WI38 (cell line): ENCODE results near the gene UBE2Q1.

ENCODE experiments used
- H3K4me3 ChIP-seq: 2 replicates; pipeline ENCODE4 v1.5.1; 2011; ENCODE audit warnings: low read depth, mild to moderate bottlenecking, control low read depth, low read length
- TF ChIP-seq, protein P1 (sequence below): IDR thresholded peaks from 2 replicates; pipeline ENCODE4 v1.5.1; 2012; ENCODE audit warnings: low read depth, mild to moderate bottlenecking, control low read depth, low read length

UBE2Q1 gene

DNA sequence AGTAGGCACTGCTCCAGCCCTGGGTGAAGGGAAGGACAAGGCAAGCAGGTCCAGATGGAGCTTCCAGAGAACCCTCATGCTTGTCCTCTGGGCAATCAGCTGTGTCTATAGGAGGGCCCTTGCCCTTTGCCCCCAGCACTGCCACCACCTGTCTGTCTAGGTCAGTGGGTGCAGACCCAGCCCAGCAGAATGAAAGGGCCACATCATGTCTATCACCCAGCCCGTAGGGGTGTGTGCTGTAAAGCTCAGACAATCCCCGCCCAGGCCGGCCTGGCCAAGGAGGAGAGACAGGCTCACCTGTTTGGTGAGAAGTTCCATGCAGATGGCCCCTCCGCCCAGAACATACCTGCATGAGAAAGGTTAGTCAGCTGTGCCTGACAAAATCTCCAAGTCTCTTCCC is 7.0 kb downstream of the UBE2Q1 start:
- TF ChIP-seq, protein P1, sequence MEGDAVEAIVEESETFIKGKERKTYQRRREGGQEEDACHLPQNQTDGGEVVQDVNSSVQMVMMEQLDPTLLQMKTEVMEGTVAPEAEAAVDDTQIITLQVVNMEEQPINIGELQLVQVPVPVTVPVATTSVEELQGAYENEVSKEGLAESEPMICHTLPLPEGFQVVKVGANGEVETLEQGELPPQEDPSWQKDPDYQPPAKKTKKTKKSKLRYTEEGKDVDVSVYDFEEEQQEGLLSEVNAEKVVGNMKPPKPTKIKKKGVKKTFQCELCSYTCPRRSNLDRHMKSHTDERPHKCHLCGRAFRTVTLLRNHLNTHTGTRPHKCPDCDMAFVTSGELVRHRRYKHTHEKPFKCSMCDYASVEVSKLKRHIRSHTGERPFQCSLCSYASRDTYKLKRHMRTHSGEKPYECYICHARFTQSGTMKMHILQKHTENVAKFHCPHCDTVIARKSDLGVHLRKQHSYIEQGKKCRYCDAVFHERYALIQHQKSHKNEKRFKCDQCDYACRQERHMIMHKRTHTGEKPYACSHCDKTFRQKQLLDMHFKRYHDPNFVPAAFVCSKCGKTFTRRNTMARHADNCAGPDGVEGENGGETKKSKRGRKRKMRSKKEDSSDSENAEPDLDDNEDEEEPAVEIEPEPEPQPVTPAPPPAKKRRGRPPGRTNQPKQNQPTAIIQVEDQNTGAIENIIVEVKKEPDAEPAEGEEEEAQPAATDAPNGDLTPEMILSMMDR, result no peak

DNA sequence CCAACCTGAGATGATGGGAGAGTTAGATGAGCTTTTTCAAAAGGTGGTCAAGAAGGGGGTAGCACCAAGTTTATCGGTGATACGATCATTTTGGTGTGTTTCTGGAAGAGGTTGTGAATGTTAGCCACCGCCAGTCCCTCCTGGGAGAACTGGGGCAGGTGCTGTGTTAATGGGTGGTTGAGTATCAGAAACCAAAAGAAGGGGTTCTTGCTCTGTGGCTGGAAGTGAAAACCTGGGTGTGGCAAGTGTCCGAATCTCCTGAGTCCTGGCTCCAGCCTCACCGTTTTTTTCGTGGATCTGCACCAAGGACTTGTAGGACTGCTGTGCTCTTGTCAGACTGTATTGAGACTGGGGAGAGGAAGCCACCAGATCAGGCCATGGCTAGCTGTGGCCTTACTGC is 7.8 kb downstream of the UBE2Q1 start:
- TF ChIP-seq, protein P1, result no peak
- H3K4me3 ChIP-seq, result no peak overlapping the region

More for the DNA sequence above, 7.0 kb downstream of the UBE2Q1 start:
- no peak overlapping the region for H3K4me3 ChIP-seq

DNA sequence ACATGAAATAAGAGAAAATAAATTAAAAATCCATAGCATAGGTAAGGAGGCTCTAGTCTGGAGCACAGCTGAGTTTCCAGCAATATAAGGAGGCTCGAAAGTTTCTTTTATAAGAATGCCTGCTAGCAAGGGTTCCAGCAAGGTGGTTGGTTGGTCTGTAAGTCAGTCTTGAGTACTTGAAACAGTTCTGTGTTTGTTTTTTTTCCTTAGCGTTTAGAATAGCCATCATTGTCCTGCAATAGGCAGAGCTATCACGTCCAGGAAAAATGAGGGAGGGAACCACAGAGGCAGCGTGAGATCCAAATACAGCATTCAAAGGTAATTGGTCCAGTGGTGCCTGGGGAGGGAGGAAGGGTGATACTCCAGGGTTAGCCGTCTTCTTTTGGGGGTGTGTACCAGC is 8.4 kb downstream of the UBE2Q1 start:
- TF ChIP-seq, protein P1, result no peak
- H3K4me3 ChIP-seq, result no peak overlapping the region

DNA sequence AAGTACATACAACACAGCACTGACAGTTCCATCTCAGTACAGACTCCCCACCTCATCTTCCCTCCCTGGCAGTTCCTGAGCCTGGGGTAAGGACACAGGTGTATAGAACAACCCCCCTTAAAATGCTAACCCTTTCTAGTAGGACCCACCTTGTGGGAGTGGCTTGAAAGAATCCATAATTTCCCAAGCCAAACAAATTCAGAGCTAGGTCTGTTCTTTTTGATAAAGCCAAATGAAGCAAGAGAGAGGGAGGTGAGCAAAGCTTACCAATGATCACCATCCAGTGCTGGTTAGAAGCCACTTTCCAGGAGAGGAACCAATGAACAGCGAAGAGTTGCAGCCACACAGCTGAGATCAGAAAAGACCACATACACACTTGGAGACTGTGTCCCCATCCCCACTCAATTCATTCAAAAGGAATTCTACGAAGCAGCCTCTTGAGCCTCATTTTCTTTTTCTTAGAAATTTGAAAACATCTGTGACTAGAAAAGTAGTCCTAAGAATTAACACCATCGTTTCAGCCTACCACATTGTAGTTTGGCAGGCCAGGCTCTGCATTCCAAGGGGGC is 9.2 kb downstream of the UBE2Q1 start:
- H3K4me3 ChIP-seq, result no peak overlapping the region

DNA sequence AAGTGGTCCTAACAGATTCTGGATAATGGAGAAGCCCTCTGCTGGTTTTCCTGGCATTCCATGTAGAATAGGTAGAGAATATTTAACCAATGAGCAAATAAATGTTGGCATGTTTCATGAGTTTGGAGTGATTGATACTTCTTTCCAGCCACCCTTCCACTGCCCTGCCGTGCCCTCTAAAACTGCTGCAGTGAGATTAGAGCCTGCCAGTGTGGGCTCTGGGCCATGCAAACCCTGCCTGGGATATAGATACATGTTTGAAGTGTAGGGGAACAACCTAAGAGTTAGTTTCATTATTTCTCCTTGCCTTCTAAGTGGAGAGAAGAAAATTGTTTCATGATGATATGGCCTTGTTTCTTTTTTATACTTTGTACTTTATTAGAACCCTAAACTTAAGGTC is 10.4 kb downstream of the UBE2Q1 start:
- TF ChIP-seq, protein P1, result no peak

More for the DNA sequence above, 9.2 kb downstream of the UBE2Q1 start:
- TF ChIP-seq, protein P1, result no peak

DNA sequence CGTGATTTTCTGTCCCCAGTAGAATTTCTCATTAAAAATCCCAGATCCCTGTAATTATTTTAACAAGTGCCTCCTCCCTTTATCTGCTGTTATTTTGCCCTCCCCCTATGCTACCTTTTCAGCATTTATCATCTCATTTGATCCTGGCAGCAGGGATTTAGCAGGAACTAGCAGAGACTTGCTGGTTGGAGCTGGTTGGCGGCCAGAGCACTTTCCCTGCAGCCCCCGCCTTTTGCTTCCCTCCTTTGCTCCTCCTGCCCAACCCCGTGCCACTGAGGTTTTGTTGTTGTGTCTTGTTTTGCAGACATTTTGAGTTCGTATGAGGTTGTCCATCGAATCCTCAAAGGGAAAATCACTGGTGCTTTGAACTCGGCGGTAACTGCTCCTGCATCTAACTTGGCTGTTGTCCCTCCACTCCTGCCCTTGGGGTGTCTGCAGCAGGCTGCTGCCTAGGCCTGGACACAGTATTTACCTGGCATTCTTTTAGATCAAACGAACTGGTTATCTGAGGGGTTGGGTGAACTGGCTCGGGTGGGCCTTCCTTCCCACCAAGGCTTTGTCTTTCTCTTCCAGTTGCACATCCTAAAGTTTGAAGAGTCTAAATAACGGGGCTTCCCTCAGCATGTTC is 11.2 kb downstream of the UBE2Q1 start:
- no peak overlapping the region for H3K4me3 ChIP-seq
- TF ChIP-seq, protein P1, result no peak

More for the DNA sequence above, 10.4 kb downstream of the UBE2Q1 start:
- H3K4me3 ChIP-seq, result no peak overlapping the region

DNA sequence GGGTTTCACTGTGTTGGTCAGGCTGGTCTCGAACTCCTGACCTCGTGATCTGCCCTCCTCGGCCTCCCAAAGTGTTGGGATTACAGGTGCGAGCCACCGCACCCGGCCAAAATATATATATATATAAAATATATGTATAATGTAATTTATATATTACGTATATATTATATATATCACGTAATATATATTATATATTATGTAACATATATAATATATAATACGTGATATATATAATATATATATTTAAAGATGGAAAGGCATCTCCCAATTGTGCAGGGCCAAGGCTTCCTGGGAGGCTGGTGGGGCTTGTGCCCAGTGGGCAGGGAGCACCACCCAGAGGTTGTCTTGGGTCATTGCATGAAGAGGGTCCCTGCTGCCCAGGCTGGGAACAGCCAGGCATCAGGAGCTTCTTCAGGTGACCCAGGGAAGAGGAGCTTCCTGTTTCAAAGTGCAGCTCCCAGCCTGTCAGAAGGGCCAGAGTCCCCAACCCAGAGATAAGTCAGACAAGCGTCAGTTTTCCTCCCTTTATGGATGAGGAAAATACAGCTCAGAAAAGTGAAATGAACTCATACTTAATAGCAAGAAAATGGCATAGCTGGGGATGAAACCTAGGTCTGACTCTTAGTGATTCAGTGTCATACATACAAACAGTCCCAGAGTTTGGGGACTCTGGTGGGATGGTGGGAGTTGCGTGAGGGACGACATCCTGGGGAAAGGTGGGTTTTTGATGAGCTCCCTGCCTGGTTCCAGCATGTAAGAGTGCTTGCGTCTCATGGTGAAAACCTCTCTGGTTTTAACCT is 12.0 kb downstream of the UBE2Q1 start:
- no peak overlapping the region for H3K4me3 ChIP-seq
- TF ChIP-seq, protein P1, result peak; percentile 86
